HCT116 (cell line): ENCODE data around the gene TMEM131. TPM values are rescaled to one million over a fixed set of nuclear protein-coding genes. Genes with fewer than 3 reads are reported as not detected.

ENCODE experiments used
- ATAC-seq: fragments of 200-7000 bp; cut with Tn5 transposase; 2 replicates; pipeline ENCODE4 v1.9.1; 2020; ENCODE audit warnings: mild to moderate bottlenecking, moderate library complexity
- BruUV-seq: library from RNA; stranded (reverse); fragments of 400-500 nt; replicated peaks from 2 replicates; lab custom pipeline; 2021; lab: Mats Ljungman, UMichigan
- CTCF ChIA-PET: fragments of 300-600 bp; sonication (Branson Sonifier 250); formaldehyde crosslinking; loops from one replicate; lab custom pipeline; 2021; ENCODE audit warnings: antibody characterized with exemption; lab: Charles Lee
- POLR2A ChIA-PET: fragments of 300-600, 350-600 bp; sonication (Branson Sonifier 250); formaldehyde crosslinking; loops from one replicate; lab custom pipeline; 2021; ENCODE audit warnings: antibody characterized with exemption; lab: Charles Lee
- RAD21 ChIA-PET, 2 experiments: fragments of 300-600 bp; sonication (Branson Sonifier 250); formaldehyde crosslinking; loops; one replicate each; lab custom pipeline; 2023; ENCODE audit warnings: low total read pairs in 2 of 2; ENCODE audit not compliant: uncharacterized antibody in 2 of 2, unreplicated experiment in 2 of 2, low non-redundant PET in 1 of 2; lab: Charles Lee
- DNase-seq: peaks from one replicate; pipeline ENCODE4 v3.0.0-alpha.2; 2010; ENCODE audit warnings: low read depth, low spot score
- H2AFZ ChIP-seq: fragments of 200-600 bp; shearing (Covaris generic), sonication (generic); 2 replicates; pipeline ENCODE4 v1.6.1; 2017; ENCODE audit warnings: low read depth, mixed run types, mixed read lengths, antibody characterized with exemption, low read length; ENCODE audit not compliant: poor library complexity, severe bottlenecking
- H3K27ac ChIP-seq: 2 replicates; pipeline ENCODE4 v1.5.1; 2012; ENCODE audit warnings: low read depth, low read length
- H3K27me3 ChIP-seq: fragments of 200-600 bp; sonication (generic); 2 replicates; pipeline ENCODE4 v1.6.1; 2016; ENCODE audit warnings: mixed run types, low read length, mixed read lengths; ENCODE audit not compliant: insufficient read depth
- H3K36me3 ChIP-seq, 2 experiments: fragments of 200-500 bp in 1 of 2; fragments of 200-600 bp in 1 of 2; sonication (Bioruptor generic) in 1 of 2; sonication (generic) in 1 of 2; 2 replicates each; pipeline versions ENCODE4 v1.5.1 to v1.6.1; 2014 to 2016; ENCODE audit warnings: low read length in 2 of 2, inconsistent platforms in 1 of 2, mixed read lengths in 1 of 2, mixed run types in 1 of 2; ENCODE audit not compliant: insufficient read depth in 2 of 2, control insufficient read depth in 1 of 2
- H3K4me1 ChIP-seq, 2 experiments: fragments of 200-600 bp in 1 of 2; sonication (generic) in 1 of 2; 2 replicates each; pipeline versions ENCODE4 v1.5.1 to v1.6.1; 2012 to 2017; ENCODE audit warnings: low read length in 2 of 2, inconsistent platforms in 1 of 2, mild to moderate bottlenecking in 1 of 2, mixed read lengths in 1 of 2, mixed run types in 1 of 2, moderate library complexity in 1 of 2; ENCODE audit not compliant: insufficient read depth in 2 of 2, control insufficient read depth in 1 of 2
- H3K4me2 ChIP-seq: fragments of 200-600 bp; sonication (generic); 2 replicates; pipeline ENCODE4 v1.6.1; 2017; ENCODE audit warnings: mixed run types, low read length, mixed read lengths
- H3K4me3 ChIP-seq, 2 experiments: fragments of 200-600 bp in 1 of 2; sonication (generic) in 1 of 2; replicated peaks in 1 of 2; 2 replicates each; pipeline ENCODE4 v1.5.1; 2011 to 2016; ENCODE audit warnings: low read length in 2 of 2, control low read depth in 1 of 2, low read depth in 1 of 2, mild to moderate bottlenecking in 1 of 2, mixed read lengths in 1 of 2, mixed run types in 1 of 2
- H3K79me2 ChIP-seq: fragments of 200-600 bp; sonication (generic); 2 replicates; pipeline ENCODE4 v1.6.1; 2017; ENCODE audit warnings: mild to moderate bottlenecking, mixed run types, low read length, moderate library complexity, mixed read lengths; ENCODE audit not compliant: insufficient read depth
- H3K9ac ChIP-seq: fragments of 200-600 bp; sonication (generic); 2 replicates; pipeline ENCODE4 v1.6.1; 2016; ENCODE audit warnings: low read length, mixed read lengths
- H3K9me2 ChIP-seq: fragments of 200-600 bp; sonication (generic), shearing (Covaris generic); 2 replicates; pipeline ENCODE4 v1.6.1; 2017; ENCODE audit warnings: mixed run types, mild to moderate bottlenecking, moderate library complexity; ENCODE audit not compliant: insufficient read depth
- H3K9me3 ChIP-seq, 2 experiments: fragments of 200-500 bp in 1 of 2; fragments of 200-600 bp in 1 of 2; sonication (Bioruptor generic) in 1 of 2; sonication (generic) in 1 of 2; 2 replicates each; pipeline ENCODE4 v1.6.1; 2014 to 2017; ENCODE audit warnings: low read length in 2 of 2, mixed read lengths in 2 of 2, inconsistent platforms in 1 of 2, low read depth in 1 of 2, mild to moderate bottlenecking in 1 of 2, mixed run types in 1 of 2, moderate library complexity in 1 of 2; ENCODE audit not compliant: control insufficient read depth in 1 of 2, insufficient read depth in 1 of 2
- H4K20me1 ChIP-seq: fragments of 200-600 bp; sonication (generic), shearing (Covaris generic); 2 replicates; pipeline ENCODE4 v1.6.1; 2017; ENCODE audit warnings: mixed run types, mild to moderate bottlenecking, moderate library complexity; ENCODE audit not compliant: insufficient read depth
- ATF3 ChIP-seq: IDR thresholded peaks from 2 replicates; pipeline ENCODE4 v1.6.1; 2012
- EGR1 ChIP-seq: IDR thresholded peaks from 2 replicates; pipeline ENCODE4 v1.6.1; 2012; ENCODE audit warnings: low read depth
- FOSL1 ChIP-seq: IDR thresholded peaks from 2 replicates; pipeline ENCODE4 v1.6.1; 2012; ENCODE audit warnings: low read depth
- POLR2AphosphoS5 ChIP-seq: IDR thresholded peaks from 2 replicates; pipeline ENCODE4 v1.6.1; 2011; ENCODE audit warnings: mild to moderate bottlenecking, low read depth, low read length, moderate library complexity
- RAD21 ChIP-seq: IDR thresholded peaks from 2 replicates; pipeline ENCODE4 v1.6.1; 2012; ENCODE audit warnings: low read depth, mild to moderate bottlenecking
- REST ChIP-seq: IDR thresholded peaks from 2 replicates; pipeline ENCODE4 v1.6.1; 2012; ENCODE audit warnings: low read depth
- ZNF274 ChIP-seq: fragments of 200-500 bp; sonication (Bioruptor generic); IDR thresholded peaks from 2 replicates; pipeline ENCODE4 v1.6.1; 2014; ENCODE audit warnings: mild to moderate bottlenecking, low read depth, low read length, inconsistent platforms
- intact Hi-C: fragments of 100-400 bp; cut with micrococcal nuclease; formaldehyde crosslinking; loops from 2 replicates; pipeline ENCODE4 v1.10.0; 2022
- total RNA-seq: library from RNA; stranded (reverse); gene quantifications from one replicate; pipeline ENCODE4 v1.2.1, GENCODE V29; 2021; ENCODE audit not compliant: unreplicated experiment
- TF ChIP-seq, protein P1 (sequence below), 3 experiments: fragments of 200-600 bp in 1 of 3; sonication (generic) in 1 of 3; IDR thresholded peaks in 2 of 3; conservative IDR thresholded peaks in 1 of 3; 2 replicates each; pipeline ENCODE4 v1.5.1; 2012 to 2017; ENCODE audit warnings: low read depth in 2 of 3, low read length in 2 of 3, antibody characterized with exemption in 1 of 3, borderline replicate concordance in 1 of 3, control low read depth in 1 of 3, mild to moderate bottlenecking in 1 of 3, mixed read lengths in 1 of 3, mixed run types in 1 of 3, moderate library complexity in 1 of 3; ENCODE audit not compliant: insufficient read depth in 1 of 3

TMEM131 gene
- total RNA-seq, 1 experiment from 2014 or later = 51.5 TPM

DNA sequence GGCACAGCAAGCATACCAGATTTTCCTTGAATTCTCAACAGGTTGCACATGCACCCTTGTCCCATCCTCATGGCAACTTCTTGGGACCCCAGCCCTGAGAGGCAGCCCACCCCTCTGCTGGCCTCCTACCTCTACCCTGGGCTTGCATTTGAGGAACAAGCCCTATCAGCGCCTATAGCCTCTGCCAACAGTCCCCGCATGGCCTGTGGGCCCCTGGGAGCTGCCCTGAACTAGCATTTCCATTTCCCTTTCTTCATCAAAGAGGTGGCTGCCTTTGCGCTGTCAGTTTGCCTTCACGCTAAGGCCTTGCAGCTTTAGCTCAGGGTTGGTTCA is 287.7 kb downstream of the TMEM131 start:
- ATAC-seq (no peak), DNase-seq (no peak)
- CTCF ChIA-PET = interaction anchor here (1.0 to 3.0 kb wide), 4 partner anchors 10 to 677 kb away, joined by 3 to 27 read pairs (median 4); no protein-coding TSS in a partner anchor
- no peaks in the 10 kb centered on the region for H3K36me3 ChIP-seq
- RAD21 ChIA-PET = no interaction called here
- H3K4me1 ChIP-seq = peaks cover 0 to 6% of the 10 kb centered on the region in 2 experiments; a peak in 2 of 4 replicates
- H2AFZ ChIP-seq = no peak overlapping the region
- no peaks in the 10 kb centered on the region for H4K20me1 ChIP-seq
- no peaks in the 10 kb centered on the region for H3K9me2 ChIP-seq
- H3K4me2 ChIP-seq = no peak overlapping the region
- no peak overlapping the region for H3K9ac ChIP-seq
- H3K79me2 ChIP-seq = no peaks in the 10 kb centered on the region
- no peak overlapping the region for H3K4me3 ChIP-seq
- TF ChIP-seq RAD21 = no peak
- TF ChIP-seq FOSL1 = no peak
- TF ChIP-seq ATF3 = no peak
- no peak for TF ChIP-seq POLR2AphosphoS5
- TF ChIP-seq ZNF274 = no peak
- TF ChIP-seq EGR1 = no peak
- no peak for TF ChIP-seq REST
- TF ChIP-seq, protein P1, sequence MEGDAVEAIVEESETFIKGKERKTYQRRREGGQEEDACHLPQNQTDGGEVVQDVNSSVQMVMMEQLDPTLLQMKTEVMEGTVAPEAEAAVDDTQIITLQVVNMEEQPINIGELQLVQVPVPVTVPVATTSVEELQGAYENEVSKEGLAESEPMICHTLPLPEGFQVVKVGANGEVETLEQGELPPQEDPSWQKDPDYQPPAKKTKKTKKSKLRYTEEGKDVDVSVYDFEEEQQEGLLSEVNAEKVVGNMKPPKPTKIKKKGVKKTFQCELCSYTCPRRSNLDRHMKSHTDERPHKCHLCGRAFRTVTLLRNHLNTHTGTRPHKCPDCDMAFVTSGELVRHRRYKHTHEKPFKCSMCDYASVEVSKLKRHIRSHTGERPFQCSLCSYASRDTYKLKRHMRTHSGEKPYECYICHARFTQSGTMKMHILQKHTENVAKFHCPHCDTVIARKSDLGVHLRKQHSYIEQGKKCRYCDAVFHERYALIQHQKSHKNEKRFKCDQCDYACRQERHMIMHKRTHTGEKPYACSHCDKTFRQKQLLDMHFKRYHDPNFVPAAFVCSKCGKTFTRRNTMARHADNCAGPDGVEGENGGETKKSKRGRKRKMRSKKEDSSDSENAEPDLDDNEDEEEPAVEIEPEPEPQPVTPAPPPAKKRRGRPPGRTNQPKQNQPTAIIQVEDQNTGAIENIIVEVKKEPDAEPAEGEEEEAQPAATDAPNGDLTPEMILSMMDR (IDR thresholded peaks at IDR 0.05 in 2 of 3, conservative IDR thresholded peaks at IDR 0.05 in 1 of 3; ENCODE audit: borderline replicate concordance in 1 of 3, insufficient read depth in 1 of 3, low read depth in 2 of 3, low read length in 2 of 3) = no peak
- POLR2A ChIA-PET = no interaction called here
- no TSS peak for BruUV-seq
- intact Hi-C loops = no loop called here
- no peaks in the 10 kb centered on the region for H3K9me3 ChIP-seq
- H3K27ac ChIP-seq = no peak overlapping the region
- H3K27me3 ChIP-seq = no peaks in the 10 kb centered on the region
